ENCODE results near the gene PCCA. TPM values are rescaled to one million over a fixed set of nuclear protein-coding genes. Genes with fewer than 3 reads are reported as not detected.

Gene PCCA
- total and polyA plus RNA-seq, 2 donors (not counting 1 experiment from before 2014, with no cell fraction given), result 11.2 to 73.0 TPM

GRCh38 chr13:100493418-100493817, 404.5 kb downstream of the PCCA start:
- H3K9me3 ChIP-seq (ENCODE audit: control insufficient read depth, insufficient read depth, low read depth, low read length), result no peaks in the 10 kb centered on the region
- no peaks in the 10 kb centered on the region for H3K27me3 ChIP-seq (ENCODE audit: control insufficient read depth, insufficient read depth, low read length)
- no peaks in the 10 kb centered on the region for H3K4me1 ChIP-seq (ENCODE audit: control insufficient read depth, extremely low read depth, insufficient read depth, low read length)
- no peak overlapping the region for H3K27ac ChIP-seq (ENCODE audit: insufficient read depth, low read length)
- no peaks in the 10 kb centered on the region for H3K36me3 ChIP-seq (ENCODE audit: control insufficient read depth, insufficient read depth, low read length)
- H4K20me1 ChIP-seq (ENCODE audit: control insufficient read depth, extremely low read depth, insufficient read depth, low read length), result no peaks in the 10 kb centered on the region
- H3K4me3 ChIP-seq (replicated peaks in 1 of 4; ENCODE audit: control extremely low read depth in 1 of 4, insufficient read depth in 1 of 4, low read depth in 3 of 4, low read length in 4 of 4), result no peak overlapping the region
- peak in 1 of 2 donors; percentile 50 for DNase-seq (ENCODE audit: low read depth in 2 of 2)
- no peak overlapping the region for H3K9ac ChIP-seq (ENCODE audit: insufficient read depth, low read length)
- no peak for TF ChIP-seq EZH2 (IDR thresholded peaks at IDR 0.05; ENCODE audit: low read length, missing control alignments)
- TF ChIP-seq, protein P1, sequence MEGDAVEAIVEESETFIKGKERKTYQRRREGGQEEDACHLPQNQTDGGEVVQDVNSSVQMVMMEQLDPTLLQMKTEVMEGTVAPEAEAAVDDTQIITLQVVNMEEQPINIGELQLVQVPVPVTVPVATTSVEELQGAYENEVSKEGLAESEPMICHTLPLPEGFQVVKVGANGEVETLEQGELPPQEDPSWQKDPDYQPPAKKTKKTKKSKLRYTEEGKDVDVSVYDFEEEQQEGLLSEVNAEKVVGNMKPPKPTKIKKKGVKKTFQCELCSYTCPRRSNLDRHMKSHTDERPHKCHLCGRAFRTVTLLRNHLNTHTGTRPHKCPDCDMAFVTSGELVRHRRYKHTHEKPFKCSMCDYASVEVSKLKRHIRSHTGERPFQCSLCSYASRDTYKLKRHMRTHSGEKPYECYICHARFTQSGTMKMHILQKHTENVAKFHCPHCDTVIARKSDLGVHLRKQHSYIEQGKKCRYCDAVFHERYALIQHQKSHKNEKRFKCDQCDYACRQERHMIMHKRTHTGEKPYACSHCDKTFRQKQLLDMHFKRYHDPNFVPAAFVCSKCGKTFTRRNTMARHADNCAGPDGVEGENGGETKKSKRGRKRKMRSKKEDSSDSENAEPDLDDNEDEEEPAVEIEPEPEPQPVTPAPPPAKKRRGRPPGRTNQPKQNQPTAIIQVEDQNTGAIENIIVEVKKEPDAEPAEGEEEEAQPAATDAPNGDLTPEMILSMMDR (conservative IDR thresholded peaks at IDR 0.05 in 1 of 2, IDR thresholded peaks at IDR 0.05 in 1 of 2; ENCODE audit: low read depth in 1 of 2, low read length in 2 of 2), result no peak
- H3K4me2 ChIP-seq (ENCODE audit: extremely low read depth, insufficient read depth, low read length), result no peak overlapping the region
- H2AFZ ChIP-seq (ENCODE audit: low read length), result no peak overlapping the region
- H3K79me2 ChIP-seq (ENCODE audit: control insufficient read depth, insufficient read depth, low read length), result no peaks in the 10 kb centered on the region

DNA sequence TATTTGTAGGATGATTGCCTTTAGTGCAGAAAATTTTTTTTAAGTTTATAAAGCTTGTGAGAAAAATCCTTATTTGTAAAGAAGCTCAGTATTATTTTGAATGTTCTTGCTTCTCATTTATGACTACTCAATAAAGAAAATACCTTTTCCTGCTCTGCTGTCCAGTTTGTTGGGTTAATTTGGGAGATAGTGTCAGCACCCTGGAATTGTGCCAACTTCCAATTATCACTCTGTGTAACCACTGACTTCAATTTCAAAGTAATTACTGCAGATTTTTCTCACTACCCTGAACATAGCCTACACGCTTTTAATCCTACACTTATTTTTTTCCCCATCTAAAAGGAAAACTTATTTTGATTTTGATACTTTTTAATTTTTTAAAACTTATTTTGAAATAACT, 406.6 kb downstream of the PCCA start:
- Histone ChIP-seq H2AFZ (ENCODE audit: low read length) (no peak overlapping the region), H3K36me3 (ENCODE audit: control insufficient read depth, insufficient read depth, low read length) (no peaks in the 10 kb centered on the region), H3K27me3 (ENCODE audit: control insufficient read depth, insufficient read depth, low read length) (no peaks in the 10 kb centered on the region), H3K9ac (ENCODE audit: insufficient read depth, low read length) (no peak overlapping the region), H3K9me3 (ENCODE audit: control insufficient read depth, insufficient read depth, low read depth, low read length) (no peaks in the 10 kb centered on the region), H3K79me2 (ENCODE audit: control insufficient read depth, insufficient read depth, low read length) (no peaks in the 10 kb centered on the region), H3K4me2 (ENCODE audit: extremely low read depth, insufficient read depth, low read length) (no peak overlapping the region), H4K20me1 (ENCODE audit: control insufficient read depth, extremely low read depth, insufficient read depth, low read length) (no peaks in the 10 kb centered on the region), H3K27ac (ENCODE audit: insufficient read depth, low read length) (no peak overlapping the region), H3K4me3 (replicated peaks in 1 of 4; ENCODE audit: control extremely low read depth in 1 of 4, insufficient read depth in 1 of 4, low read depth in 3 of 4, low read length in 4 of 4) (no peak overlapping the region), H3K4me1 (ENCODE audit: control insufficient read depth, extremely low read depth, insufficient read depth, low read length) (no peaks in the 10 kb centered on the region)
- TF ChIP-seq, protein P1 (conservative IDR thresholded peaks at IDR 0.05 in 1 of 2, IDR thresholded peaks at IDR 0.05 in 1 of 2; ENCODE audit: low read depth in 1 of 2, low read length in 2 of 2), result no peak
- TF ChIP-seq EZH2 (IDR thresholded peaks at IDR 0.05; ENCODE audit: low read length, missing control alignments), result no peak
- DNase-seq (ENCODE audit: low read depth in 2 of 2), result no peak

DNA sequence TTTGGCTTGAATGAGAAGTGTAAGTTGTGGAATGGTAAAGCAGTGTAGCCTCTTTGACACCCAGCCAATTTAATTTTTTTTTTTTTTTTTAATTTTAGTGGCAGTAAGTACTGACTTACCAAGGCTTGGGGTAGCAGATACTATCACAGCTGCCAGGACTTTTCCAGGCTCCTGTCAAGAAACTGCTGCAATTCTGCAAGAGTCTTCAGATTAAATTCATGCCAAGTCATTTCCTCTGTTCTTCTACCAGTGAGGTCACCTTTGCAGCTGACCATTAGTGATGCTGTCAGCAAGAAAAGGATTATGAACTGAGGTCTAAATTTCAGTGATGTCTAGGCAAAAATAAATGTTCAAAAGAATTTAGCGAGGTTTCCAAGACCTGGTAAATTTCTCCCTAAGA, 408.5 kb downstream of the PCCA start:
- Histone ChIP-seq H3K27ac (ENCODE audit: insufficient read depth, low read length) (no peak overlapping the region), H3K4me2 (ENCODE audit: extremely low read depth, insufficient read depth, low read length) (no peak overlapping the region)

More for the DNA sequence above, 408.5 kb downstream of the PCCA start:
- H3K4me3 ChIP-seq (replicated peaks in 1 of 4; ENCODE audit: control extremely low read depth in 1 of 4, insufficient read depth in 1 of 4, low read depth in 3 of 4, low read length in 4 of 4), result no peak overlapping the region
- no peaks in the 10 kb centered on the region for H3K4me1 ChIP-seq (ENCODE audit: control insufficient read depth, extremely low read depth, insufficient read depth, low read length)
- peak; percentile 59 to 76 for DNase-seq (ENCODE audit: low read depth in 2 of 2)
- H3K9me3 ChIP-seq (ENCODE audit: control insufficient read depth, insufficient read depth, low read depth, low read length), result no peaks in the 10 kb centered on the region
- no peaks in the 10 kb centered on the region for H3K36me3 ChIP-seq (ENCODE audit: control insufficient read depth, insufficient read depth, low read length)
- H3K27me3 ChIP-seq (ENCODE audit: control insufficient read depth, insufficient read depth, low read length), result no peaks in the 10 kb centered on the region
- no peaks in the 10 kb centered on the region for H4K20me1 ChIP-seq (ENCODE audit: control insufficient read depth, extremely low read depth, insufficient read depth, low read length)
- TF ChIP-seq, protein P1 (conservative IDR thresholded peaks at IDR 0.05 in 1 of 2, IDR thresholded peaks at IDR 0.05 in 1 of 2; ENCODE audit: low read depth in 1 of 2, low read length in 2 of 2), result no peak
- H3K79me2 ChIP-seq (ENCODE audit: control insufficient read depth, insufficient read depth, low read length), result no peaks in the 10 kb centered on the region
- no peak overlapping the region for H3K9ac ChIP-seq (ENCODE audit: insufficient read depth, low read length)
- no peak overlapping the region for H2AFZ ChIP-seq (ENCODE audit: low read length)
